WTC11 (cell line): ENCODE results near the gene IPCEF1. TPM values are rescaled to one million over a fixed set of nuclear protein-coding genes. Genes with fewer than 3 reads are reported as not detected.

ENCODE experiments used
- ATAC-seq: fragments of 200-7000 bp; cut with Tn5 transposase; 2 replicates; pipeline ENCODE4 v1.10.0; 2021; ENCODE audit warnings: mild to moderate bottlenecking, moderate library complexity
- CTCF ChIA-PET: fragments of 300-600 bp; sonication (Branson Sonifier 250); formaldehyde crosslinking; loops from one replicate; lab custom pipeline; 2021; ENCODE audit warnings: antibody characterized with exemption; lab: Charles Lee
- POLR2A ChIA-PET: fragments of 350-600 bp; sonication (Branson Sonifier 250); formaldehyde crosslinking; loops from one replicate; lab custom pipeline; 2021; ENCODE audit warnings: antibody characterized with exemption; lab: Charles Lee
- DNase-seq: peaks from one replicate; pipeline ENCODE4 v3.0.0; 2021; ENCODE audit warnings: low spot score
- H3K27ac Mint-ChIP-seq: 2 replicates; pipeline ENCODE4 v1.8.0; 2021; ENCODE audit warnings: mixed read lengths
- H3K27me3 Mint-ChIP-seq: 2 replicates; pipeline ENCODE4 v1.8.0; 2021; ENCODE audit warnings: low read depth, mild to moderate bottlenecking, moderate library complexity, mixed read lengths
- H3K36me3 Mint-ChIP-seq: 2 replicates; pipeline ENCODE4 v1.8.0; 2021; ENCODE audit warnings: mixed read lengths
- H3K4me1 Mint-ChIP-seq: 2 replicates; pipeline ENCODE4 v1.8.0; 2022; ENCODE audit warnings: mixed read lengths
- H3K4me3 Mint-ChIP-seq: 2 replicates; pipeline ENCODE4 v1.8.0; 2021; ENCODE audit warnings: mild to moderate bottlenecking, moderate library complexity, mixed read lengths
- H3K9me3 Mint-ChIP-seq: 2 replicates; pipeline ENCODE4 v1.8.0; 2021; ENCODE audit warnings: mixed read lengths
- ATF1 ChIP-seq: sonication (generic); formaldehyde crosslinking; IDR thresholded peaks from 2 replicates; pipeline ENCODE4 v1.8.1; 2023; ENCODE audit warnings: mild to moderate bottlenecking, moderate library complexity, missing genetic modification reagents
- ATF3 ChIP-seq: sonication (generic); formaldehyde crosslinking; conservative IDR thresholded peaks from 2 replicates; pipeline ENCODE4 v1.8.1; 2022; ENCODE audit warnings: mild to moderate bottlenecking, missing genetic modification reagents
- CREB1 ChIP-seq: sonication (generic); formaldehyde crosslinking; IDR thresholded peaks from 2 replicates; pipeline ENCODE4 v1.8.0; 2023; ENCODE audit warnings: mild to moderate bottlenecking, missing genetic modification reagents
- ETV6 ChIP-seq: sonication (generic); formaldehyde crosslinking; IDR thresholded peaks from 2 replicates; pipeline ENCODE4 v1.8.1; 2022; ENCODE audit warnings: mild to moderate bottlenecking, missing genetic modification reagents
- FOXJ3 ChIP-seq: sonication (generic); formaldehyde crosslinking; IDR thresholded peaks from 2 replicates; pipeline ENCODE4 v1.9.0; 2021; ENCODE audit warnings: missing genetic modification reagents, mild to moderate bottlenecking, borderline replicate concordance
- FOXK1 ChIP-seq: sonication (generic); formaldehyde crosslinking; IDR thresholded peaks from 2 replicates; pipeline ENCODE4 v1.8.0; 2022; ENCODE audit warnings: mild to moderate bottlenecking, moderate library complexity, missing genetic modification reagents
- HMGXB4 ChIP-seq: sonication (generic); formaldehyde crosslinking; IDR thresholded peaks from 2 replicates; pipeline ENCODE4 v1.8.1; 2023; ENCODE audit warnings: mild to moderate bottlenecking, moderate library complexity, missing genetic modification reagents
- NFE2L1 ChIP-seq: sonication (generic); formaldehyde crosslinking; IDR thresholded peaks from 2 replicates; pipeline ENCODE4 v1.8.1; 2023; ENCODE audit warnings: missing genetic modification reagents
- SMAD3 ChIP-seq: sonication (generic); formaldehyde crosslinking; IDR thresholded peaks from 2 replicates; pipeline ENCODE4 v1.8.0; 2022; ENCODE audit warnings: missing genetic modification reagents, mild to moderate bottlenecking, borderline replicate concordance
- TEAD1 ChIP-seq: sonication (generic); formaldehyde crosslinking; IDR thresholded peaks from 2 replicates; pipeline ENCODE4 v1.8.0; 2022; ENCODE audit warnings: mild to moderate bottlenecking, missing genetic modification reagents
- TEAD4 ChIP-seq: sonication (generic); formaldehyde crosslinking; IDR thresholded peaks from 2 replicates; pipeline ENCODE4 v1.8.0; 2022; ENCODE audit warnings: mild to moderate bottlenecking, missing genetic modification reagents
- ZNF138 ChIP-seq: sonication (generic); formaldehyde crosslinking; conservative IDR thresholded peaks from 2 replicates; pipeline ENCODE4 v1.8.1; 2022; ENCODE audit warnings: mild to moderate bottlenecking, moderate library complexity, missing genetic modification reagents
- ZNF281 ChIP-seq: sonication (generic); formaldehyde crosslinking; IDR thresholded peaks from 2 replicates; pipeline ENCODE4 v1.8.0; 2023; ENCODE audit warnings: mild to moderate bottlenecking, missing genetic modification reagents
- ZNF671 ChIP-seq: fragments of 250-450 bp; sonication (Bioruptor Pico); IDR thresholded peaks from 2 replicates; pipeline ENCODE4 v1.8.0; 2021; ENCODE audit warnings: mild to moderate bottlenecking
- total RNA-seq: library from RNA; stranded (reverse); gene quantifications from 3 replicates; pipeline ENCODE4 v1.2.3, GENCODE V29; 2021
- TF ChIP-seq, protein P1 (sequence below): fragments of 250-450 bp; sonication (Bioruptor Pico); IDR thresholded peaks from 2 replicates; pipeline ENCODE4 v1.9.0; 2021; ENCODE audit warnings: moderate library complexity, mild to moderate bottlenecking, inconsistent platforms, borderline replicate concordance
- TF ChIP-seq, protein P2 (sequence below): sonication (generic); formaldehyde crosslinking; IDR thresholded peaks from 2 replicates; pipeline ENCODE4 v1.8.1; 2022; ENCODE audit warnings: mild to moderate bottlenecking, missing genetic modification reagents, moderate library complexity, borderline replicate concordance
- TF ChIP-seq, protein P3 (sequence below): sonication (generic); formaldehyde crosslinking; IDR thresholded peaks from 2 replicates; pipeline ENCODE4 v1.8.1; 2022; ENCODE audit warnings: mild to moderate bottlenecking, moderate library complexity, missing genetic modification reagents
- TF ChIP-seq, protein P4 (sequence below): sonication (generic); formaldehyde crosslinking; IDR thresholded peaks from 2 replicates; pipeline ENCODE4 v1.8.0; 2022; ENCODE audit warnings: mild to moderate bottlenecking, missing genetic modification reagents

Gene IPCEF1
- total RNA-seq, 1 experiment from 2014 or later, result 1.3 TPM

GRCh38 chr6:154251116-154251515, 105.5 kb downstream of the IPCEF1 start:
- Mint-ChIP-seq H3K36me3 (peaks cover 5% of the 10 kb centered on the region; the same call in 1 of the 2 replicates), H3K27me3 (no peaks in the 10 kb centered on the region), H3K4me3 (no peak overlapping the region), H3K9me3 (peaks cover 10% of the 10 kb centered on the region), H3K4me1 (peaks cover 32% of the 10 kb centered on the region), H3K27ac (no peak overlapping the region)
- TF ChIP-seq FOXK1 (CRISPR knock-in tag) (no peak), SMAD3 (CRISPR knock-in tag) (no peak), ETV6 (CRISPR knock-in tag) (no peak), TEAD4 (no peak), ZNF138 (CRISPR knock-in tag) (no peak), ZNF671 (CRISPR knock-in tag) (no peak), ATF1 (CRISPR knock-in tag) (no peak), NFE2L1 (CRISPR knock-in tag) (no peak), ATF3 (CRISPR knock-in tag) (no peak), CREB1 (CRISPR knock-in tag) (no peak), HMGXB4 (CRISPR knock-in tag) (no peak), FOXJ3 (CRISPR knock-in tag) (no peak), ZNF281 (no peak), TEAD1 (no peak)
- TF ChIP-seq, protein P1, sequence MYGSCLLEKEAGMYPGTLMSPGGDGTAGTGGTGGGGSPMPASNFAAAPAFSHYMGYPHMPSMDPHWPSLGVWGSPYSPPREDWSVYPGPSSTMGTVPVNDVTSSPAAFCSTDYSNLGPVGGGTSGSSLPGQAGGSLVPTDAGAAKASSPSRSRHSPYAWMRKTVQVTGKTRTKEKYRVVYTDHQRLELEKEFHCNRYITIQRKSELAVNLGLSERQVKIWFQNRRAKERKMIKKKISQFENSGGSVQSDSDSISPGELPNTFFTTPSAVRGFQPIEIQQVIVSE (CRISPR knock-in tag), result no peak
- TF ChIP-seq, protein P2, sequence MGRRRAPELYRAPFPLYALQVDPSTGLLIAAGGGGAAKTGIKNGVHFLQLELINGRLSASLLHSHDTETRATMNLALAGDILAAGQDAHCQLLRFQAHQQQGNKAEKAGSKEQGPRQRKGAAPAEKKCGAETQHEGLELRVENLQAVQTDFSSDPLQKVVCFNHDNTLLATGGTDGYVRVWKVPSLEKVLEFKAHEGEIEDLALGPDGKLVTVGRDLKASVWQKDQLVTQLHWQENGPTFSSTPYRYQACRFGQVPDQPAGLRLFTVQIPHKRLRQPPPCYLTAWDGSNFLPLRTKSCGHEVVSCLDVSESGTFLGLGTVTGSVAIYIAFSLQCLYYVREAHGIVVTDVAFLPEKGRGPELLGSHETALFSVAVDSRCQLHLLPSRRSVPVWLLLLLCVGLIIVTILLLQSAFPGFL (CRISPR knock-in tag), result no peak
- TF ChIP-seq, protein P3, sequence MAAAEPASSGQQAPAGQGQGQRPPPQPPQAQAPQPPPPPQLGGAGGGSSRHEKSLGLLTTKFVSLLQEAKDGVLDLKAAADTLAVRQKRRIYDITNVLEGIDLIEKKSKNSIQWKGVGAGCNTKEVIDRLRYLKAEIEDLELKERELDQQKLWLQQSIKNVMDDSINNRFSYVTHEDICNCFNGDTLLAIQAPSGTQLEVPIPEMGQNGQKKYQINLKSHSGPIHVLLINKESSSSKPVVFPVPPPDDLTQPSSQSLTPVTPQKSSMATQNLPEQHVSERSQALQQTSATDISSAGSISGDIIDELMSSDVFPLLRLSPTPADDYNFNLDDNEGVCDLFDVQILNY, result no peak
- TF ChIP-seq, protein P4, sequence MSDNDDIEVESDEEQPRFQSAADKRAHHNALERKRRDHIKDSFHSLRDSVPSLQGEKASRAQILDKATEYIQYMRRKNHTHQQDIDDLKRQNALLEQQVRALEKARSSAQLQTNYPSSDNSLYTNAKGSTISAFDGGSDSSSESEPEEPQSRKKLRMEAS (CRISPR knock-in tag), result no peak
- POLR2A ChIA-PET, result no interaction called here
- DNase-seq, result no peak
- CTCF ChIA-PET, result no interaction called here
- ATAC-seq, result no peak
